Endothelial cell of umbilical vein (primary cell): ENCODE data around the gene FNDC5. TPM values are rescaled to one million over a fixed set of nuclear protein-coding genes. Genes with fewer than 3 reads are reported as not detected.

Experiments
- BruUV-seq: library from RNA; stranded (reverse); fragments of 400-500 nt; replicated peaks from 2 replicates; lab custom pipeline; 2021; lab: Mats Ljungman, UMichigan
- CTCF ChIA-PET: fragments of 300-600, 350-600 bp; sonication (Branson Sonifier 250); formaldehyde crosslinking; loops from one replicate; lab custom pipeline; 2021; ENCODE audit warnings: antibody characterized with exemption, inconsistent platforms; lab: Charles Lee
- POLR2A ChIA-PET: fragments of 300-600, 350-600 bp; sonication (Branson Sonifier 250); formaldehyde crosslinking; loops from one replicate; lab custom pipeline; 2021; ENCODE audit warnings: antibody characterized with exemption, inconsistent platforms; lab: Charles Lee
- DNase-seq: peaks from one replicate; pipeline ENCODE4 v3.0.0-alpha.2; 2011; ENCODE audit warnings: low read depth, low spot score
- FAIRE-seq: peaks from 2 replicates; lab custom pipeline; 2011; peaks lifted over from hg19 to GRCh38; lab: Jason Lieb, UNC
- H2AFZ ChIP-seq: 2 replicates; pipeline ENCODE4 v1.6.0; 2012; ENCODE audit warnings: low read depth, low read length, control low read depth, inconsistent platforms
- H3K27ac ChIP-seq: 2 replicates; pipeline ENCODE4 v1.5.1; 2011; ENCODE audit warnings: low read depth, mild to moderate bottlenecking, control low read depth, low read length, moderate library complexity; ENCODE audit not compliant: insufficient read depth
- H3K27me3 ChIP-seq, 2 experiments: 2 replicates each; pipeline versions ENCODE4 v1.6.0 to v1.6.1; 2011; ENCODE audit warnings: low read length in 2 of 2, mixed read lengths in 1 of 2; ENCODE audit not compliant: control insufficient read depth in 2 of 2, insufficient read depth in 2 of 2
- H3K36me3 ChIP-seq, 2 experiments: 2 replicates in 1 of 2; 3 replicates in 1 of 2; pipeline ENCODE4 v1.5.1; 2011; ENCODE audit warnings: low read length in 2 of 2, mild to moderate bottlenecking in 1 of 2, moderate library complexity in 1 of 2; ENCODE audit not compliant: control insufficient read depth in 2 of 2, insufficient read depth in 2 of 2; ENCODE audit errors: extremely low read depth in 1 of 2
- H3K4me1 ChIP-seq: 3 replicates; pipeline ENCODE4 v1.5.1; 2011; ENCODE audit warnings: mild to moderate bottlenecking, low read length; ENCODE audit not compliant: control insufficient read depth, insufficient read depth; ENCODE audit errors: extremely low read depth
- H3K4me2 ChIP-seq: 2 replicates; pipeline ENCODE4 v1.6.1; 2011; ENCODE audit warnings: low read length, control low read depth, mixed read lengths; ENCODE audit not compliant: insufficient read depth
- H3K4me3 ChIP-seq, 3 experiments: fragments of 200-600 bp in 1 of 3; sonication (generic), shearing (Covaris generic) in 1 of 3; replicated peaks in 1 of 3; 2 replicates each; pipeline ENCODE4 v1.5.1; 2011 to 2016; ENCODE audit warnings: control low read depth in 3 of 3, low read length in 3 of 3, mild to moderate bottlenecking in 2 of 3, inconsistent platforms in 1 of 3, low read depth in 1 of 3, moderate library complexity in 1 of 3; ENCODE audit not compliant: insufficient read depth in 1 of 3
- H3K79me2 ChIP-seq: 2 replicates; pipeline ENCODE4 v1.6.0; 2012; ENCODE audit warnings: low read length, inconsistent platforms; ENCODE audit not compliant: control insufficient read depth, insufficient read depth
- H3K9ac ChIP-seq: replicated peaks from 2 replicates; pipeline ENCODE3; 2011; ENCODE audit warnings: low read length, control low read depth; ENCODE audit not compliant: insufficient read depth; ENCODE audit errors: extremely low read depth
- H3K9me1 ChIP-seq: replicated peaks from 3 replicates; pipeline ENCODE4 v1.6.0; 2011; ENCODE audit warnings: mild to moderate bottlenecking, low read length; ENCODE audit not compliant: control insufficient read depth, insufficient read depth; ENCODE audit errors: extremely low read depth
- H3K9me3 ChIP-seq: replicated peaks from 2 replicates; pipeline ENCODE4 v1.5.1; 2012; ENCODE audit warnings: low read length, inconsistent platforms; ENCODE audit not compliant: control insufficient read depth, insufficient read depth
- H4K20me1 ChIP-seq: replicated peaks from 2 replicates; pipeline ENCODE3; 2011; ENCODE audit warnings: mild to moderate bottlenecking, low read length; ENCODE audit not compliant: control insufficient read depth, insufficient read depth; ENCODE audit errors: extremely low read depth
- EZH2 ChIP-seq: IDR thresholded peaks from 2 replicates; pipeline ENCODE4 v1.6.1; 2012; ENCODE audit warnings: borderline replicate concordance, low read depth, mild to moderate bottlenecking, moderate library complexity, low read length, inconsistent platforms; ENCODE audit not compliant: severe bottlenecking
- FOS ChIP-seq: IDR thresholded peaks from 2 replicates; pipeline ENCODE4 v1.6.1; 2011; ENCODE audit warnings: mild to moderate bottlenecking, low read length, moderate library complexity, borderline replicate concordance; ENCODE audit not compliant: insufficient read depth
- GATA2 ChIP-seq: IDR thresholded peaks from 2 replicates; pipeline ENCODE4 v1.7.0; 2011; ENCODE audit warnings: low read depth, mild to moderate bottlenecking, moderate library complexity, mixed read lengths, low read length; ENCODE audit not compliant: insufficient read length, insufficient read depth
- JUN ChIP-seq: IDR thresholded peaks from 2 replicates; pipeline ENCODE4 v1.6.1; 2011; ENCODE audit warnings: borderline replicate concordance, low read depth; ENCODE audit not compliant: insufficient read length, insufficient read depth
- POLR2A ChIP-seq: IDR thresholded peaks from 2 replicates; pipeline ENCODE4 v1.6.1; 2012; ENCODE audit warnings: low read depth, mild to moderate bottlenecking, control low read depth, low read length
- dilution Hi-C: fragments of 300-500 bp; cut with MboI; formaldehyde crosslinking; loops from one replicate; pipeline ENCODE4 v1.15.0; 2019; ENCODE audit warnings: low sequenced_read_pairs; ENCODE audit not compliant: extremely low pct_ligation_motif_present
- intact Hi-C: fragments of 100-400 bp; cut with micrococcal nuclease; formaldehyde crosslinking; loops from one replicate; pipeline ENCODE4 v1.10.0; 2022
- polyA plus RNA-seq, 4 experiments: library from polyadenylated mRNA; depleted of rRNA in 3 of 4; stranded (reverse) in 3 of 4; unstranded in 1 of 4; fragments of >200 nt; gene quantifications; 2 replicates each; pipeline versions ENCODE4 v1.2.1 to v1.2.3, GENCODE V29; 2011 to 2012; ENCODE audit warnings: missing spikeins in 1 of 4
- total RNA-seq: library from RNA; stranded (reverse); gene quantifications from 2 replicates; pipeline ENCODE4 v1.2.3, GENCODE V29; 2021
- TF ChIP-seq, protein P1 (sequence below): IDR thresholded peaks from 2 replicates; pipeline ENCODE4 v1.6.1; 2011; ENCODE audit not compliant: insufficient read depth, insufficient read length
- TF ChIP-seq, protein P2 (sequence below), 2 donors: IDR thresholded peaks; 1 replicate in 1 of 2; 2 replicates in 1 of 2; pipeline ENCODE4 v1.5.1; 2011; ENCODE audit warnings: low read length in 2 of 2, mild to moderate bottlenecking in 2 of 2, moderate library complexity in 2 of 2, control low read depth in 1 of 2, inconsistent platforms in 1 of 2, low read depth in 1 of 2; ENCODE audit not compliant: insufficient read depth in 1 of 2; ENCODE audit errors: extremely low read depth in 1 of 2

The FNDC5 gene
- total and polyA plus RNA-seq, 2 donors (not counting 3 experiments of a cell fraction or from before 2014, with no cell fraction given): 0.14 to 0.64 TPM

DNA sequence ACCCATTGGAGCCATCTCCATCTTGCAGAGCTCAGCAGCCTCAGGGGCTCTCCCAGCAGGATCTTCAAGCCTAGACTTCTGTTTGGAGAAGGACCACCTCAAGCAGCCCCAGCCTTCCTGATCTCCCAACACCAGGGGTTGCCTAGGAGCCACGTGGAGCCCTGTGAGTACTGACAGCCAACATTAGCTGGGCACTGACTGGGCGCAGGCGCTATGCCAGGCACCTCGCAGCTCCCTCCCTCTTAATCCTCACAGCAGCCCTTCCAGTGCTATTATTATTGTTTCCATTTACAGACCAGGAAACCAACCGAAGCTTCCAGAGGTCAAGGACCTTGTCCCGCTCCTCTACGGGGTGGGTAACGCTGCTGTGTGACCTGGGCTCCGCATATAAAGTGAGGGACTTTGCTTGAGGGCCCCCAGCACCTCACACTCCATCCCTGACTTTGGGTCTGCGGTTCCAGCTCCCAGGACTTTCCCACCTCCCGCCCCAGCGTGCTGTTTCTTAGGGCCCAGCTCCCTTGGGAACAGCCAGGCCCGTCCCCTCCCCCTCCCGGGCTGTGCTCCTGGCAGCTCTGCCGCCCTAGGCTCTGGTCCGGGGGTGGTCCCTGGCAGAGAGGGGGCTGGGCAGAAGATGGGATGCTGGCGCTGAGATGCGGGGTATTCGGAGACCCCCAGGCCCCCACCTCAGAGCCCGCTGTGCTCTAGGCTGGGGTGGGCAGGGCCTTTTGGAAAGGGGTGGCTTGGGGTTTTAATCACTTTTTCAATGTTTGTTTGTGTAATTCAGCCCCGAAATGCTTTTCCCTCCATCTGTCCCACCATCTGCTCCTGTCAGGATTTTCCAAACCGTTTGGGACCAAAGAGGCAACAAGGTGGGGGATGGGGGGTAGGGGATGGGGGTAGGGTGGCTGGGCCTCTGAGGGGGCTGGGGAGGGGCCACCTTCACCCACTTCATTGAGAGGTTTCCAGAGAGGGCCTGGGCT lies 11.4 kb upstream of the FNDC5 start:
- FAIRE-seq: no peak

More for the DNA sequence above, 11.4 kb upstream of the FNDC5 start:
- BruUV-seq: no TSS peak
- intact Hi-C loops: no loop called here
- Histone ChIP-seq H3K4me1 (no peaks in the 10 kb centered on the region), H3K27ac (no peak overlapping the region), H3K4me2 (no peak overlapping the region), H2AFZ (no peak overlapping the region), H3K4me3 (no peak overlapping the region), H3K9me1 (no peaks in the 10 kb centered on the region), H3K36me3 (no peaks in the 10 kb centered on the region), H3K27me3 (peaks cover 13 to 15% of the 10 kb centered on the region in 2 experiments), H3K79me2 (no peaks in the 10 kb centered on the region), H3K9me3 (no peaks in the 10 kb centered on the region), H3K9ac (no peak overlapping the region), H4K20me1 (no peaks in the 10 kb centered on the region)
- dilution Hi-C loops: no loop called here
- POLR2A ChIA-PET: no interaction called here
- DNase-seq: no peak
- CTCF ChIA-PET: interaction anchor here (0.5 to 2.3 kb wide), 8 partner anchors 9 to 204 kb away, joined by 3 to 9 read pairs (median 4); no protein-coding TSS in a partner anchor
- TF ChIP-seq, protein P1, sequence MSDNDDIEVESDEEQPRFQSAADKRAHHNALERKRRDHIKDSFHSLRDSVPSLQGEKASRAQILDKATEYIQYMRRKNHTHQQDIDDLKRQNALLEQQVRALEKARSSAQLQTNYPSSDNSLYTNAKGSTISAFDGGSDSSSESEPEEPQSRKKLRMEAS: no peak
- TF ChIP-seq EZH2: no peak
- TF ChIP-seq FOS: no peak
- no peak for TF ChIP-seq JUN
- TF ChIP-seq, protein P2, sequence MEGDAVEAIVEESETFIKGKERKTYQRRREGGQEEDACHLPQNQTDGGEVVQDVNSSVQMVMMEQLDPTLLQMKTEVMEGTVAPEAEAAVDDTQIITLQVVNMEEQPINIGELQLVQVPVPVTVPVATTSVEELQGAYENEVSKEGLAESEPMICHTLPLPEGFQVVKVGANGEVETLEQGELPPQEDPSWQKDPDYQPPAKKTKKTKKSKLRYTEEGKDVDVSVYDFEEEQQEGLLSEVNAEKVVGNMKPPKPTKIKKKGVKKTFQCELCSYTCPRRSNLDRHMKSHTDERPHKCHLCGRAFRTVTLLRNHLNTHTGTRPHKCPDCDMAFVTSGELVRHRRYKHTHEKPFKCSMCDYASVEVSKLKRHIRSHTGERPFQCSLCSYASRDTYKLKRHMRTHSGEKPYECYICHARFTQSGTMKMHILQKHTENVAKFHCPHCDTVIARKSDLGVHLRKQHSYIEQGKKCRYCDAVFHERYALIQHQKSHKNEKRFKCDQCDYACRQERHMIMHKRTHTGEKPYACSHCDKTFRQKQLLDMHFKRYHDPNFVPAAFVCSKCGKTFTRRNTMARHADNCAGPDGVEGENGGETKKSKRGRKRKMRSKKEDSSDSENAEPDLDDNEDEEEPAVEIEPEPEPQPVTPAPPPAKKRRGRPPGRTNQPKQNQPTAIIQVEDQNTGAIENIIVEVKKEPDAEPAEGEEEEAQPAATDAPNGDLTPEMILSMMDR (IDR thresholded peaks at IDR 0.05; ENCODE audit: extremely low read depth in 1 of 2, insufficient read depth in 1 of 2, low read depth in 1 of 2, low read length in 2 of 2): no peak
- TF ChIP-seq GATA2: no peak
- TF ChIP-seq POLR2A: no peak
